Activated naive CD4-positive, alpha-beta T cell treated with anti-CD3 and anti-CD28 coated beads, Interleukin-2, amount 50 U/mL, for 24 hours (primary cell): ENCODE results near the gene NDUFS7.
"Not testable (repeated sequence)": the region's sequence is repeated elsewhere in the genome, so short reads cannot be mapped to it uniquely, and the experiment has no call there.

ENCODE experiments used
- H3K27ac Mint-ChIP-seq: one replicate; pipeline ENCODE4 v1.8.0; 2021; ENCODE audit warnings: mild to moderate bottlenecking, mixed read lengths
- H3K27me3 Mint-ChIP-seq: one replicate; pipeline ENCODE4 v1.8.0; 2021; ENCODE audit warnings: mixed read lengths
- H3K36me3 Mint-ChIP-seq: one replicate; pipeline ENCODE4 v1.8.0; 2021; ENCODE audit warnings: mixed read lengths
- H3K4me1 Mint-ChIP-seq: one replicate; pipeline ENCODE4 v1.8.0; 2021; ENCODE audit warnings: mixed read lengths
- H3K4me3 Mint-ChIP-seq: one replicate; pipeline ENCODE4 v1.8.0; 2021; ENCODE audit warnings: mild to moderate bottlenecking, mixed read lengths
- H3K9me3 Mint-ChIP-seq: one replicate; pipeline ENCODE4 v1.8.0; 2021; ENCODE audit warnings: mixed read lengths

Gene NDUFS7

GRCh38 chr19:1437609-1438008 lies 53.9 kb downstream of the NDUFS7 start:
- Mint-ChIP-seq H3K4me1 (peaks cover 17% of the 10 kb centered on the region), H3K4me3 (peak overlapping the region; percentile 1), H3K36me3 (peaks cover 17% of the 10 kb centered on the region), H3K27me3 (no peaks in the 10 kb centered on the region), H3K9me3 (no peaks in the 10 kb centered on the region), H3K27ac (no peak overlapping the region)

- Mint-ChIP-seq H3K4me3 (peak within 1 kb of the TSS; percentile 97), H3K9me3 (no peaks in the 10 kb centered on the region), H3K36me3 (peaks cover 17% of the 10 kb centered on the region), H3K27ac (peak within 1 kb of the TSS; percentile 100), H3K4me1 (peaks cover 17% of the 10 kb centered on the region), H3K27me3 (no peaks in the 10 kb centered on the region)
Observed at GRCh38 chr19:1438035-1438932, 54.6 kb downstream of the NDUFS7 start, which contains the start of gene RPS15. Gene RPS15 (plus strand): TSS chr19:1438396. CDS start chr19:1438426, 30 bp downstream.

DNA sequence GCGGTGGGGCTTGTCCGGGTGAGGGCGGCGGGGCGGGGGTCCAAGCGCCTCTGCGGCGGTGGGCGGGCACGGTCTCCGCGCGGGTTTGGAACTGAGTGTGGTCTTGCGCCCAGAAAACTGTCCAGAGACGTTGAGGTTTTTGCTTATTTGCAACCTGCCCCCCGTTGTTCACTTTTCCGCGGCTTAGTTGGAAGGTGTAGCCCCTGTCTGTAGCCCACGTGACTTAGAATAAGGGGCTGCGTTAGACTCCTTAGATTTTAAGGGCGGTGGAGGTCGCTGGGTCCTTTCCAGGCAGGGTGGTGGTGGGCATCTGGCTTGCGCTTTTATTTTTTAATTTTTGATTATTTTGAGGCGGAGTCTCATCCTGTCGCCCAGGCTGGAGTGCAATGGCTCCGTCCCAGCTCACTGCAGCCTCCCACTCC lies 55.2 kb downstream of the NDUFS7 start:
- H3K4me3 Mint-ChIP-seq = peak overlapping the region; percentile 97
- H3K9me3 Mint-ChIP-seq = no peaks in the 10 kb centered on the region
- H3K27ac Mint-ChIP-seq = peak overlapping the region; percentile 87
- H3K4me1 Mint-ChIP-seq = peaks cover 17% of the 10 kb centered on the region
- H3K27me3 Mint-ChIP-seq = no peaks in the 10 kb centered on the region
- H3K36me3 Mint-ChIP-seq = peaks cover 17% of the 10 kb centered on the region

DNA sequence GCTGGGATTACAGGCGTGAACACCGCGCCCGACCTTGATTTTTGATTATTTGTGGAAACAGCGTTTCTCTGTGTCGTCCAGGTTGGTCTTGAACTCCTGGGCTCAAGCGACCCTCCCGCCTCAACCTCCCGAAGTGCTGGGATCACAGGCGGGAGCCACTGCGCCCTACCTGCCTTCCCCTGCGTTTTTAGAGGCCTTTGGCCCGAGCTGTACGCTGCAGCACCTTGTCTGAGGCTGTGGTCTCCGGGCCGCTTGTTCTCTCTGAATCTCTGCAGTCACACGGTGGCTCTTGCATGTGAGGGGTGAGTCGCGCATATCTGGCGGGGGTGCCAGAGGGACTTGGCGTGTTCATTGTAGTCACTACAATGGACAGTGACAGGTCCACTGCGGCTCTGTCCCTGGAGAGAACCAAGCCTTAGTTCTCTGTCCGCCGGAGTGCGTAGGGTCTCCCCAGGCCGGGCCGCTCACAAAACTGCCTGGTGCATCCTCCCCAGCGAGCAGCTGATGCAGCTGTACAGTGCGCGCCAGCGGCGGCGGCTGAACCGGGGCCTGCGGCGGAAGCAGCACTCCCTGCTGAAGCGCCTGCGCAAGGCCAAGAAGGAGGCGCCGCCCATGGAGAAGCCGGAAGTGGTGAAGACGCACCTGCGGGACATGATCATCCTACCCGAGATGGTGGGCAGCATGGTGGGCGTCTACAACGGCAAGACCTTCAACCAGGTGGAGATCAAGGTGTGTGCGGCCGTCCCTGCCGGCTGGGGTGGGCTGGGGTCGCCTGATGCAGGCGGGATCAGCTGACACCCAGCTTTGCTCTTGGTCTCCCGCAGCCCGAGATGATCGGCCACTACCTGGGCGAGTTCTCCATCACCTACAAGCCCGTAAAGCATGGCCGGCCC lies 56.1 kb downstream of the NDUFS7 start:
- H3K4me3 Mint-ChIP-seq = peak overlapping the region; percentile 97
- not testable (repeated sequence) for H3K27me3 Mint-ChIP-seq, H3K9me3 Mint-ChIP-seq
- H3K27ac Mint-ChIP-seq = peak overlapping the region; percentile 87
- peaks cover 17% of the 10 kb centered on the region for H3K4me1 Mint-ChIP-seq
- peaks cover 17% of the 10 kb centered on the region for H3K36me3 Mint-ChIP-seq

- peak overlapping the region; percentile 59 for H3K27ac Mint-ChIP-seq
Observed at GRCh38 chr19:1440418-1440801, 56.7 kb downstream of the NDUFS7 start.

GRCh38 chr19:1441022-1441426 lies 57.3 kb downstream of the NDUFS7 start:
- Mint-ChIP-seq H3K27ac (peak overlapping the region; percentile 79), H3K27me3 (no peaks in the 10 kb centered on the region), H3K4me3 (peak overlapping the region; percentile 97), H3K36me3 (peaks cover 17% of the 10 kb centered on the region), H3K9me3 (no peaks in the 10 kb centered on the region), H3K4me1 (peaks cover 17% of the 10 kb centered on the region)

More at GRCh38 chr19:1440418-1440801, 56.7 kb downstream of the NDUFS7 start:
- Mint-ChIP-seq H3K4me1 (peaks cover 17% of the 10 kb centered on the region), H3K9me3 (no peaks in the 10 kb centered on the region), H3K27me3 (no peaks in the 10 kb centered on the region), H3K4me3 (peak overlapping the region; percentile 97), H3K36me3 (peaks cover 17% of the 10 kb centered on the region)

- H3K27ac Mint-ChIP-seq = peak overlapping the region; percentile 79
- H3K36me3 Mint-ChIP-seq = peaks cover 17% of the 10 kb centered on the region
- H3K4me3 Mint-ChIP-seq = peak overlapping the region; percentile 97
- no peaks in the 10 kb centered on the region for H3K27me3 Mint-ChIP-seq
- no peaks in the 10 kb centered on the region for H3K9me3 Mint-ChIP-seq
- peaks cover 17% of the 10 kb centered on the region for H3K4me1 Mint-ChIP-seq
Observed at GRCh38 chr19:1441677-1442438, 58.2 kb downstream of the NDUFS7 start.
